C4-2B (cell line): ENCODE measurements around the gene RBM39.

ENCODE experiments used
- ZFX ChIP-seq: fragments of 450-650 bp; IDR thresholded peaks from 2 replicates; pipeline ENCODE4 v1.6.1; 2017
- TF ChIP-seq, protein P1 (sequence below): fragments of 450-650 bp; conservative IDR thresholded peaks from 2 replicates; pipeline ENCODE4 v1.5.1; 2017; ENCODE audit warnings: mild to moderate bottlenecking

GRCh38 chr20:35720165-35721123 is 21.6 kb downstream of the RBM39 start:
- TF ChIP-seq, protein P1, sequence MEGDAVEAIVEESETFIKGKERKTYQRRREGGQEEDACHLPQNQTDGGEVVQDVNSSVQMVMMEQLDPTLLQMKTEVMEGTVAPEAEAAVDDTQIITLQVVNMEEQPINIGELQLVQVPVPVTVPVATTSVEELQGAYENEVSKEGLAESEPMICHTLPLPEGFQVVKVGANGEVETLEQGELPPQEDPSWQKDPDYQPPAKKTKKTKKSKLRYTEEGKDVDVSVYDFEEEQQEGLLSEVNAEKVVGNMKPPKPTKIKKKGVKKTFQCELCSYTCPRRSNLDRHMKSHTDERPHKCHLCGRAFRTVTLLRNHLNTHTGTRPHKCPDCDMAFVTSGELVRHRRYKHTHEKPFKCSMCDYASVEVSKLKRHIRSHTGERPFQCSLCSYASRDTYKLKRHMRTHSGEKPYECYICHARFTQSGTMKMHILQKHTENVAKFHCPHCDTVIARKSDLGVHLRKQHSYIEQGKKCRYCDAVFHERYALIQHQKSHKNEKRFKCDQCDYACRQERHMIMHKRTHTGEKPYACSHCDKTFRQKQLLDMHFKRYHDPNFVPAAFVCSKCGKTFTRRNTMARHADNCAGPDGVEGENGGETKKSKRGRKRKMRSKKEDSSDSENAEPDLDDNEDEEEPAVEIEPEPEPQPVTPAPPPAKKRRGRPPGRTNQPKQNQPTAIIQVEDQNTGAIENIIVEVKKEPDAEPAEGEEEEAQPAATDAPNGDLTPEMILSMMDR: no peak
- no peak for TF ChIP-seq ZFX
